ENCODE measurements around the gene CHERP.

Gene CHERP

GRCh38 chr19:16537111-16537510, 5.1 kb downstream of the CHERP start:
- Mint-ChIP-seq H3K27me3 (no peaks in the 10 kb centered on the region), H3K9me3 (no peaks in the 10 kb centered on the region), H3K27ac (peak overlapping the region; percentile 75), H3K36me3 (ENCODE audit: low read depth) (peaks cover 96% of the 10 kb centered on the region), H3K4me1 (ENCODE audit: low read depth) (peaks cover 40% of the 10 kb centered on the region), H3K4me3 (no peak overlapping the region)
- no peak for DNase-seq

DNA sequence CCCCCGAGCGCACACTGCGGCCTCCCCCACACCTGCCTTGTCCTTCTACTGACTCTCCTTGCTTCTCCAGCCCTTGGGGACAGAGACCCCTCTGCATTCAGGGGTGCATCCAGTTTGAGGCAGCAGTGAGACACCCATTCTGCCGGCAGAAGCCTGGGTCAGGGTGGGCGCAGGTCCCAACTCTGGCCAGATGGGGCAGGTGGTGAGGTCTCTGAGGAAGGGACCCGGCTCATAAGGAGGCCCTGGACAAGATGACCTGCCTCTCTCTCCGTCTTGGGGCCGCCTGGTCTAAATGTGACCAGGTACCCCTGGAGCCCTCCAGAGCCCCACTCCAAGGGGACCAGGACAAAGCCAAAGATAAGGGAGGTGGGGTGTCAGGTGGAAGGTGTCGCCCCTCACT, 6.1 kb downstream of the CHERP start:
- Mint-ChIP-seq H3K27ac (peak overlapping the region; percentile 52), H3K36me3 (ENCODE audit: low read depth) (peaks cover 98% of the 10 kb centered on the region), H3K27me3 (no peaks in the 10 kb centered on the region), H3K9me3 (no peaks in the 10 kb centered on the region), H3K4me3 (no peak overlapping the region), H3K4me1 (ENCODE audit: low read depth) (peaks cover 36% of the 10 kb centered on the region)
- DNase-seq, result no peak

DNA sequence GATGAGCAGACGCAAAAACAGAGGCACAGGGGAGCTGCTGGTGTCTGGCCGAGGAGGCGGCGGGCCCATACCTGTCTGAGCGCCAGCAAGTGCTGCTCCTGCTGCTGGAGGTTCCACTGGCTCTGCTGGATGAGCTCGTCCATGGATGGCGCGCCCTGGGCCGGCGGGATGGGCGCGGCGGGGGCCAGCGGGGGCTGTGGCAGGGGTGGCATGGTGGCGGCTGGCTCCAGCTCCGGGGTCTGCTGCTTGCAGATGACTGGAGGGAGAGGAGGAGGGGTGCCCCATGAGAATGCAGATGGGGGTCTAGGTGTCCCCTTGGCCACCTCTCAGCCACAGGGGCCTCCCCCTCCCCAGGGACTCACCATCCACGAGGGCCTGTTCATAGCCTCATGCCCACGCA, 6.9 kb downstream of the CHERP start:
- Mint-ChIP-seq H3K36me3 (ENCODE audit: low read depth) (peaks cover 98% of the 10 kb centered on the region), H3K4me1 (ENCODE audit: low read depth) (peaks cover 29% of the 10 kb centered on the region), H3K27ac (no peak overlapping the region), H3K27me3 (no peaks in the 10 kb centered on the region), H3K4me3 (no peak overlapping the region), H3K9me3 (no peaks in the 10 kb centered on the region)
- no peak for DNase-seq

- no peaks in the 10 kb centered on the region for H3K27me3 Mint-ChIP-seq
- peaks cover 98% of the 10 kb centered on the region for H3K36me3 Mint-ChIP-seq (ENCODE audit: low read depth)
- H3K4me3 Mint-ChIP-seq, result no peak overlapping the region
- no peak for DNase-seq
- no peak overlapping the region for H3K27ac Mint-ChIP-seq
- H3K4me1 Mint-ChIP-seq (ENCODE audit: low read depth), result peaks cover 8% of the 10 kb centered on the region
- no peaks in the 10 kb centered on the region for H3K9me3 Mint-ChIP-seq
Observed at GRCh38 chr19:16532440-16533234, 9.6 kb downstream of the CHERP start.

- peak overlapping the region; percentile 30 for H3K27ac Mint-ChIP-seq
- no peaks in the 10 kb centered on the region for H3K27me3 Mint-ChIP-seq
- H3K9me3 Mint-ChIP-seq, result no peaks in the 10 kb centered on the region
- peaks cover 3% of the 10 kb centered on the region for H3K4me1 Mint-ChIP-seq (ENCODE audit: low read depth)
- no peak for DNase-seq
- peaks cover 98% of the 10 kb centered on the region for H3K36me3 Mint-ChIP-seq (ENCODE audit: low read depth)
- no peak overlapping the region for H3K4me3 Mint-ChIP-seq
Observed at GRCh38 chr19:16531380-16531669, 10.9 kb downstream of the CHERP start.

DNA sequence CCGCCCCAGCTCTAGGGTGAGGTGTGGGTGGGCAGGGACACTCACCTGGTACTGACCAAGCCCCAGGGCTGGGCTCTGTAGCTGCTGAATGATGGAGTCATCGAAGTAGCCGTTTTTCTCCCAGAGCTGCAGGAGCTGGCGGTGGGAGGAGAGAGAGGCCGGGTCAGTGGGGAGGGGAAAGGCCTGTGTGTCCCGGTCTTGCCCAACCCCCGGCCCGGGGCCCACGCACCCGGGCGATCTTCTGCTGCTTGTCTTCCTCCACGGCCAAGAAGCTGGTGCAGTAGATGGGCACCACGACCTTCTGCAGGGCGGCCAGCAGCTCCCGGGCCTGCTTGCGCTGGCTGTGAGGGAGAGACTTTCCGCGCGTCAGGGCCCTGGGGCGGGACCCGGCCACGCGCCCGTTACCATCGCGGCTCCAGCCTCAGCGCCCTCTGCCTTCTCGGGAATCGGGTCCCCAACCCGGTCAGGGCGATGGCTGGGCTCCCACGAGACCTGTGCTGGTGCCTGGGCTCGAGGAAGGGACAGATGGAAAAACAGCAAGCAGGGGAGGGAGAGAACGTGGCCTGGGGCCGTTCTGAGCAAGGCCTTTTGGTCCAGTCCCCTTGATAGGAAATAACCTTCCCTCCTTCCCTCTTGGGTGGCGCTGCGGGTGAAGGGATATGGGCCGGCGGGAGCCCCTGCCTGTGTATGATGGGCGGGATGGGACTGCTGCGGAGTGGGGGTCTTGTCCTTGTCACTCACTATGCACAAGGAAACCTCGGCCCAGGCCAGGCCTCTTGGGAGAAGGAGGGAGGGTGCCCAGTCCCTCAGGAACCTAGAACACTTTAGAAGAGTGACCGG, 11.5 kb downstream of the CHERP start:
- Mint-ChIP-seq H3K4me3 (no peak overlapping the region), H3K27ac (no peak overlapping the region), H3K9me3 (no peaks in the 10 kb centered on the region), H3K4me1 (ENCODE audit: low read depth) (no peaks in the 10 kb centered on the region), H3K27me3 (no peaks in the 10 kb centered on the region), H3K36me3 (ENCODE audit: low read depth) (peaks cover 98% of the 10 kb centered on the region)
- DNase-seq, result no peak

DNA sequence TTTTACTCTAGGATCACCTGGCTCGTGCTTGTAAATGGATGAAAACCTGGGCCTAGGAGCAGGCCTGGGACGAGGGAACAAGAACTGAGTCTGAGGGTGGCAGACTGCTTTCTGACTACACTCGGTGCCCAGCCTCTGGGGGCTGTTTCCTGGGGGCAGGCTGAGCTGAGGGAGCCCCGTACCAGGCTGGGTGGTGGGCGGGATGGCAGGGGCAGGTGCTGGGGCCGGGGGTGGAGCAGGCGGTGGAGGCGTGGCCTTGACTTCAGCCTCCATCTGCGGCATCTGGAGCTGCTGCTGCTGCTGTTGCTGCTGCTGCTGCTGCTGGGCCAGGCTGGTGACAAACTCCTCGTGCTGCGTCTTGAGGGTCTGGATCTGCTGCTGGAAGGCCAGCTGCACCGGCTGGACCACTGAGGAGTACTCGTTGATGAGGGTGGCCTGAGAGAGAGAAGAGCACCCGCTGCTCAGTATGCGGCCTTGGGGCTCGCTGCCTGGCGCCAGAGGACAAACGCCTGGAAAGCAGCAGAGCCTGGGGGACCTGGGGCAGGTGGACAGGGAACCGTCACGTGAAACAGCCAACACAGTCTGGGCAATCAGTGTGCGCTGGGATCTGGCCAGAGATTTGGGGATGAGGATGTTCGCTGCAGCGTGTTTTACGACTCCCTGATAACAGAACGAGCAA, 12.6 kb downstream of the CHERP start:
- no peak for DNase-seq
- Mint-ChIP-seq H3K4me3 (no peak overlapping the region), H3K36me3 (ENCODE audit: low read depth) (peaks cover 96% of the 10 kb centered on the region), H3K27me3 (no peaks in the 10 kb centered on the region), H3K9me3 (no peaks in the 10 kb centered on the region), H3K27ac (peak overlapping the region; percentile 33), H3K4me1 (ENCODE audit: low read depth) (no peaks in the 10 kb centered on the region)

GRCh38 chr19:16527971-16528521, 14.2 kb downstream of the CHERP start:
- Mint-ChIP-seq H3K9me3 (no peaks in the 10 kb centered on the region), H3K27ac (peak overlapping the region; percentile 47), H3K27me3 (no peaks in the 10 kb centered on the region), H3K4me1 (ENCODE audit: low read depth) (no peaks in the 10 kb centered on the region), H3K36me3 (ENCODE audit: low read depth) (peaks cover 94% of the 10 kb centered on the region), H3K4me3 (no peak overlapping the region)
- peak; percentile 58 for DNase-seq

DNA sequence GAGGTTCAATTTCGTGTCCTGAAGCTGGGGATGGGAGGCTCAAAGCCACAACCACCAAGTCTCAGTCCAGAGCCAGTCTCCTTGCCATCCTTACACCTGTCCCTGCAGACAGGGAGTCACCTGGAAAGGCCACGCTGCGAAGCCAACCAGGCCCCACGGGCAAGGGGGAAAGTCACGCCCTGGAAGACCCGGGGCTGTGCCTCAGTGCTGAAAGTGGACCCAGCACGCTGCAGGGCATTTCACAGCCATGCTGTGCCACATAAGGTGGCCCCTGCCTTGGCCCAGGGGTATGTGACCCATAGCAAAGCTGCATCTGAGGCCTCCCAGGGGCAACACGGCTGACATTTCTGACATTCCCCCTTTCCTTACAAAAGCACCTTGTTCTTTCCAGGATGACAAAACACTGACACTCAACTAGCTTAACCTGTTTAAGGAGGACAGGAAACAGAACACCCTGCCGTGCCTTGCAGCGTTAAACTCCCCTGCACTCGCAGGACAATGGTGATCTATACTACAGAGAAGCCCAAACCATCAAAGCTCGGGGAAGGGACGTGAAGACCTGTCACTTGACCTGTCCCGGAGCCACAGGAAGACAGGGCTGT, 14.8 kb downstream of the CHERP start:
- H3K27ac Mint-ChIP-seq, result peak overlapping the region; percentile 19

GRCh38 chr19:16525751-16526481, 16.3 kb downstream of the CHERP start:
- no peak overlapping the region for H3K4me3 Mint-ChIP-seq
- H3K27ac Mint-ChIP-seq, result no peak overlapping the region
- peaks cover 92% of the 10 kb centered on the region for H3K36me3 Mint-ChIP-seq (ENCODE audit: low read depth)
- no peaks in the 10 kb centered on the region for H3K27me3 Mint-ChIP-seq
- no peak for DNase-seq
- no peaks in the 10 kb centered on the region for H3K9me3 Mint-ChIP-seq
- H3K4me1 Mint-ChIP-seq (ENCODE audit: low read depth), result no peaks in the 10 kb centered on the region

More for the DNA sequence above, 14.8 kb downstream of the CHERP start:
- no peak for DNase-seq
- Mint-ChIP-seq H3K36me3 (ENCODE audit: low read depth) (peaks cover 94% of the 10 kb centered on the region), H3K27me3 (no peaks in the 10 kb centered on the region), H3K4me3 (no peak overlapping the region), H3K9me3 (no peaks in the 10 kb centered on the region), H3K4me1 (ENCODE audit: low read depth) (no peaks in the 10 kb centered on the region)

DNA sequence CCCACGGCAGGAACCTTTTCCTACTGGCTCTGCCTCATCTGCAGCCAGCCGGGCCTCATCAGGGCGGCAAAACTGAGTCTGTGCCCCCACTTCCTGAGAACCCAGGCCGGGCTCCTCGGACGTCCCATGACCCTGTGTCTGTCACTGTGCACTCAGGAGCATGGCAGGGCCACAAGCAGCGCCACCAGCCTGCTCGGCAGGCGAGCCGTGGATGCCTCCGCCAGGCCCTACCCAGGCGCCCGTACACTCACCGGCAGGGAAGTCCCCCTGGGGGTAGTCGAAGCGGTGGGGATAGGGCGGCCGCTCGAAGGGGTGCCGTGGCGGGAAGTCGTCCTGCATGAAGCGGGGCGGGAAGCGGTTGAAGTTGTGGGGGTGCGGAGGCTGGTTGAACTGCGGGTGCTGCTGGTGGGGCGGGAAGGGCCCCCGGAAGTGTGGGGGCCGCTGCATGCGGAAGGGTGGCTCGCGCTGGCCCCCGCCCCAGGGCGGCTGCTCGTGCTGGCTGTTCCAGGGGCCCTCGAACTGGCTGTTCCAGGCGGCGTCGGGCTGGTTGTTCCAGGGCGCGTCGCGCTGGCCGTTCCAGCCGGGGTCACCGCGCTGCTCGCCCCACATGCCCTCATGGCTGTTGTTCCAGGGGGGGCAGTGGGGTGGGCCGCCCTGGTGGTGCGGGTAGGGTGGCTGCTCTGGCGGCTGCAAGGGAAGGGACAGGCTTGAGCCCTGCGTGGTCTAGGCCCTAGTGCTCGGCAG, 17.1 kb downstream of the CHERP start:
- no peaks in the 10 kb centered on the region for H3K27me3 Mint-ChIP-seq
- H3K36me3 Mint-ChIP-seq (ENCODE audit: low read depth), result peaks cover 92% of the 10 kb centered on the region
- no peak overlapping the region for H3K27ac Mint-ChIP-seq
- DNase-seq, result no peak
- H3K4me3 Mint-ChIP-seq, result no peak overlapping the region
- no peaks in the 10 kb centered on the region for H3K9me3 Mint-ChIP-seq
- H3K4me1 Mint-ChIP-seq (ENCODE audit: low read depth), result no peaks in the 10 kb centered on the region

GRCh38 chr19:16522559-16523377, 19.5 kb downstream of the CHERP start:
- Mint-ChIP-seq H3K4me3 (no peak overlapping the region), H3K27me3 (no peaks in the 10 kb centered on the region), H3K27ac (peak overlapping the region; percentile 27), H3K9me3 (no peaks in the 10 kb centered on the region), H3K36me3 (ENCODE audit: low read depth) (peaks cover 93% of the 10 kb centered on the region), H3K4me1 (ENCODE audit: low read depth) (no peaks in the 10 kb centered on the region)
- DNase-seq, result no peak

Measured in activated T-cell treated with anti-CD3 and anti-CD28 coated beads, Interleukin-2, amount 50 U/mL, for 24 hours (primary cell).